Femur (tissue), 1 donor: ENCODE measurements around the gene KLHL30.
"Not testable (repeated sequence)": the region's sequence is repeated elsewhere in the genome, so short reads cannot be mapped to it uniquely, and the experiment has no call there.

ENCODE experiments used
- DNase-seq: peaks from one replicate; pipeline ENCODE4 v3.0.0-alpha.2; 2017

The KLHL30 gene

GRCh38 chr2:238101891-238102841 lies 36.3 kb upstream of the KLHL30 start:
- DNase-seq = no peak

GRCh38 chr2:238102865-238103264 lies 35.6 kb upstream of the KLHL30 start:
- no peak for DNase-seq

GRCh38 chr2:238103465-238104225 lies 34.8 kb upstream of the KLHL30 start:
- DNase-seq = no peak

- DNase-seq = no peak
Measured at GRCh38 chr2:238104226-238104690, 34.2 kb upstream of the KLHL30 start.

GRCh38 chr2:238104691-238105371 lies 33.6 kb upstream of the KLHL30 start:
- no peak for DNase-seq

- DNase-seq = peak; percentile 18
Measured at GRCh38 chr2:238105506-238106338, 32.7 kb upstream of the KLHL30 start.

GRCh38 chr2:238106339-238106697 lies 32.1 kb upstream of the KLHL30 start:
- DNase-seq = no peak

GRCh38 chr2:238106698-238107524 lies 31.6 kb upstream of the KLHL30 start:
- peak; percentile 26 for DNase-seq

GRCh38 chr2:238107525-238108422 lies 30.7 kb upstream of the KLHL30 start:
- peak; percentile 20 for DNase-seq

GRCh38 chr2:238108423-238109183 lies 29.9 kb upstream of the KLHL30 start:
- DNase-seq = peak; percentile 52

GRCh38 chr2:238113611-238114010 lies 24.9 kb upstream of the KLHL30 start:
- DNase-seq = no peak

GRCh38 chr2:238114331-238114841 lies 24.1 kb upstream of the KLHL30 start:
- DNase-seq = no peak

- no peak for DNase-seq
Measured at GRCh38 chr2:238114851-238115660, 23.4 kb upstream of the KLHL30 start.

- DNase-seq = not testable (repeated sequence)
Measured at GRCh38 chr2:238115709-238116108, 22.8 kb upstream of the KLHL30 start.

GRCh38 chr2:238116298-238117198 lies 21.9 kb upstream of the KLHL30 start:
- DNase-seq = no peak

GRCh38 chr2:238117199-238118154 lies 21.0 kb upstream of the KLHL30 start:
- DNase-seq = no peak
